ENCODE results near the gene ZBTB20. TPM values are rescaled to one million over a fixed set of nuclear protein-coding genes. Genes with fewer than 3 reads are reported as not detected.

ZBTB20 gene
- polyA plus RNA-seq, 3 donors = 1.3 to 3.2 (median 2.0) TPM

DNA sequence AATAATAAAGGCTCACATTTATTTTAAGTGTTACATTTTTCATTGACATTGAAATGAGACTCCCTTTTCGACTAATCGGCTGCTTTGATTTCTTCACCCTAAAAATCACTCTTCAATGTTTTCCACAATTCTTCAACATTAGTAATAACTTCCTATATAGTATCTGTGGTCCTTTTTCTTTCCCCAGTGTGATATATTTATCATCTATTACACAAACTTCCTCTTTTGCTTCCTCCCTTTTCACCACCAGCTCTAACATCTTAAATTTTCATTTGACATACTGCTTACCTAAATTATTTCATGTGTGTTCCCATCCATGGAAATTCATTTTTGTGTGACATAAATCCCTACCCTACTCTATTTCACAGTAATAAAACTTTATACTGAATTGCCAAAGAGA lies 608.9 kb downstream of the ZBTB20 start:
- intact Hi-C loops (cut with micrococcal nuclease) = no loop called here
- no peaks in the 10 kb centered on the region for H3K27me3 ChIP-seq (ENCODE audit: control insufficient read depth in 2 of 2, insufficient read depth in 2 of 2, low read length in 2 of 2)
- WGBS (ENCODE audit: insufficient coverage) = no CpG with 5 or more reads among the region's 2 CpGs

DNA sequence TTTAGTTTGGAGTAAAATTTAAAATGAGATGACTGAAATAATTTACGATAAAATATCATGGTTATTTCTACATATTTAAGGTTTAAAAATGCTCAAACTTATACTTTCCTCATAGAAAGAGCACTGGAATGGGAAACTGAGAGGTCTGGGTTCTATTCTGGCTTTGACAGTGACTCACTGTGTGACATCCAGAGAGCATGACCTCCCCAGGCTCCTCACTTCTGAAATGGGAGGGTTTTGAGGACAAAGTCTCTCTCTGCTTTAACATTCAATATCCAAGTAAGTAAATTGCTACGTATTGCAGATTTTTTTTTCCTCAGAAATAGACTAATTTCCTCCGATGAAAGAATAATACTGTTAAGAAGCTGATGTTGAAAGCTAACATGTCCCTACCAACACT lies 618.6 kb downstream of the ZBTB20 start:
- Histone ChIP-seq H3K27ac (ENCODE audit: low read depth in 1 of 2, low read length in 2 of 2) (no peak overlapping the region), H3K27me3 (ENCODE audit: control insufficient read depth in 2 of 2, insufficient read depth in 2 of 2, low read length in 2 of 2) (no peaks in the 10 kb centered on the region), H3K4me1 (ENCODE audit: control insufficient read depth in 1 of 2, insufficient read depth in 2 of 2, low read length in 2 of 2) (no peaks in the 10 kb centered on the region), H3K9me3 (replicated peaks in 1 of 2; ENCODE audit: control insufficient read depth in 1 of 2, insufficient read depth in 1 of 2, low read length in 2 of 2) (peaks cover 10 to 11% of the 10 kb centered on the region in 2 donors), H3K4me2 (replicated peaks; ENCODE audit: extremely low read depth, low read length, poor library complexity, severe bottlenecking) (no peak overlapping the region), H3K9ac (ENCODE audit: insufficient read depth, low read length, poor library complexity, severe bottlenecking) (no peak overlapping the region), H3K36me3 (replicated peaks in 1 of 2; ENCODE audit: control insufficient read depth in 1 of 2, insufficient read depth in 2 of 2, low read length in 2 of 2) (no peaks in the 10 kb centered on the region), H3K4me3 (replicated peaks in 1 of 3; ENCODE audit: low read depth in 2 of 3, low read length in 3 of 3) (no peak overlapping the region), H2AFZ (ENCODE audit: insufficient read depth, low read depth, low read length, poor library complexity, severe bottlenecking) (no peak overlapping the region), H3K79me2 (ENCODE audit: insufficient read depth, low read length) (no peaks in the 10 kb centered on the region), H4K20me1 (ENCODE audit: insufficient read depth, low read length) (no peaks in the 10 kb centered on the region)
- no peak for DNase-seq
- H3K4me3 Mint-ChIP-seq = no peak overlapping the region
- TF ChIP-seq, protein P1, sequence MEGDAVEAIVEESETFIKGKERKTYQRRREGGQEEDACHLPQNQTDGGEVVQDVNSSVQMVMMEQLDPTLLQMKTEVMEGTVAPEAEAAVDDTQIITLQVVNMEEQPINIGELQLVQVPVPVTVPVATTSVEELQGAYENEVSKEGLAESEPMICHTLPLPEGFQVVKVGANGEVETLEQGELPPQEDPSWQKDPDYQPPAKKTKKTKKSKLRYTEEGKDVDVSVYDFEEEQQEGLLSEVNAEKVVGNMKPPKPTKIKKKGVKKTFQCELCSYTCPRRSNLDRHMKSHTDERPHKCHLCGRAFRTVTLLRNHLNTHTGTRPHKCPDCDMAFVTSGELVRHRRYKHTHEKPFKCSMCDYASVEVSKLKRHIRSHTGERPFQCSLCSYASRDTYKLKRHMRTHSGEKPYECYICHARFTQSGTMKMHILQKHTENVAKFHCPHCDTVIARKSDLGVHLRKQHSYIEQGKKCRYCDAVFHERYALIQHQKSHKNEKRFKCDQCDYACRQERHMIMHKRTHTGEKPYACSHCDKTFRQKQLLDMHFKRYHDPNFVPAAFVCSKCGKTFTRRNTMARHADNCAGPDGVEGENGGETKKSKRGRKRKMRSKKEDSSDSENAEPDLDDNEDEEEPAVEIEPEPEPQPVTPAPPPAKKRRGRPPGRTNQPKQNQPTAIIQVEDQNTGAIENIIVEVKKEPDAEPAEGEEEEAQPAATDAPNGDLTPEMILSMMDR (IDR thresholded peaks at IDR 0.05) = no peak
- no peak overlapping the region for H3K27ac Mint-ChIP-seq
- peaks cover 7 to 17% (median 8%) of the 10 kb centered on the region in 7 donors for H3K9me3 Mint-ChIP-seq
- peaks cover 0 to 4% of the 10 kb centered on the region in 2 donors for H3K36me3 Mint-ChIP-seq
- no CpG with 5 or more reads among the region's 3 CpGs for WGBS (ENCODE audit: insufficient coverage)
- no peaks in the 10 kb centered on the region for H3K27me3 Mint-ChIP-seq (ENCODE audit: low read depth in 3 of 3)
- H3K4me1 Mint-ChIP-seq = no peaks in the 10 kb centered on the region
- intact Hi-C loops (cut with micrococcal nuclease) = no loop called here

More for the DNA sequence above, 608.9 kb downstream of the ZBTB20 start:
- Histone ChIP-seq H3K27ac (ENCODE audit: low read depth in 1 of 2, low read length in 2 of 2) (no peak overlapping the region), H3K4me1 (ENCODE audit: control insufficient read depth in 1 of 2, insufficient read depth in 2 of 2, low read length in 2 of 2) (no peaks in the 10 kb centered on the region), H3K9me3 (replicated peaks in 1 of 2; ENCODE audit: control insufficient read depth in 1 of 2, insufficient read depth in 1 of 2, low read length in 2 of 2) (no peaks in the 10 kb centered on the region), H4K20me1 (ENCODE audit: insufficient read depth, low read length) (no peaks in the 10 kb centered on the region), H3K9ac (ENCODE audit: insufficient read depth, low read length, poor library complexity, severe bottlenecking) (no peak overlapping the region), H3K36me3 (replicated peaks in 1 of 2; ENCODE audit: control insufficient read depth in 1 of 2, insufficient read depth in 2 of 2, low read length in 2 of 2) (no peaks in the 10 kb centered on the region), H3K79me2 (ENCODE audit: insufficient read depth, low read length) (no peaks in the 10 kb centered on the region), H3K4me3 (replicated peaks in 1 of 3; ENCODE audit: low read depth in 2 of 3, low read length in 3 of 3) (no peak overlapping the region), H2AFZ (ENCODE audit: insufficient read depth, low read depth, low read length, poor library complexity, severe bottlenecking) (no peak overlapping the region), H3K4me2 (replicated peaks; ENCODE audit: extremely low read depth, low read length, poor library complexity, severe bottlenecking) (no peak overlapping the region)
- peaks cover 7% of the 10 kb centered on the region for H3K4me1 Mint-ChIP-seq
- H3K36me3 Mint-ChIP-seq = no peaks in the 10 kb centered on the region
- no peak overlapping the region for H3K27ac Mint-ChIP-seq
- peaks cover 0 to 17% (median 11%) of the 10 kb centered on the region in 7 donors for H3K9me3 Mint-ChIP-seq
- H3K4me3 Mint-ChIP-seq = no peak overlapping the region
- no peak for DNase-seq
- peaks cover 0 to 3% (median 2%) of the 10 kb centered on the region in 3 donors for H3K27me3 Mint-ChIP-seq (ENCODE audit: low read depth in 3 of 3)
- TF ChIP-seq, protein P1 (IDR thresholded peaks at IDR 0.05) = no peak

All from CD14-positive monocyte (primary cell).